Karpas-422 (cell line): Measurements from ENCODE around the gene ALG5. TPM values are rescaled to one million over a fixed set of nuclear protein-coding genes. Genes with fewer than 3 reads are reported as not detected.

ENCODE experiments used
- DNase-seq: peaks from one replicate; pipeline ENCODE4 v3.0.0-alpha.2; 2015
- H2AFZ ChIP-seq: fragments of 200-600 bp; sonication (generic); 2 replicates; pipeline ENCODE4 v1.6.1; 2014; ENCODE audit warnings: antibody characterized with exemption, low read length, mixed read lengths
- H3K27ac ChIP-seq: fragments of 200-600 bp; sonication (generic); 2 replicates; pipeline ENCODE4 v1.5.1; 2014; ENCODE audit warnings: mild to moderate bottlenecking, low read length, moderate library complexity
- H3K27me3 ChIP-seq: fragments of 200-600 bp; sonication (generic); 2 replicates; pipeline ENCODE4 v1.6.1; 2014; ENCODE audit warnings: low read length, mixed read lengths
- H3K36me3 ChIP-seq: fragments of 200-600 bp; sonication (generic); 2 replicates; pipeline ENCODE4 v1.6.1; 2014; ENCODE audit warnings: low read length, mixed read lengths; ENCODE audit not compliant: insufficient read depth
- H3K4me1 ChIP-seq: fragments of 200-600 bp; sonication (generic); 2 replicates; pipeline ENCODE4 v1.6.1; 2014; ENCODE audit warnings: mild to moderate bottlenecking, low read length, mixed read lengths
- H3K4me2 ChIP-seq: fragments of 200-600 bp; sonication (generic); 2 replicates; pipeline ENCODE4 v1.6.1; 2014; ENCODE audit warnings: low read length, low read depth, mild to moderate bottlenecking; ENCODE audit not compliant: poor library complexity, severe bottlenecking
- H3K4me3 ChIP-seq: fragments of 200-600 bp; sonication (generic); 2 replicates; pipeline ENCODE4 v1.5.1; 2014; ENCODE audit warnings: mild to moderate bottlenecking, antibody characterized with exemption, low read length, mixed read lengths
- H3K79me2 ChIP-seq: fragments of 200-600 bp; sonication (generic); 2 replicates; pipeline ENCODE4 v1.6.1; 2014; ENCODE audit warnings: mild to moderate bottlenecking, low read length, mixed read lengths
- H3K9ac ChIP-seq: fragments of 200-600 bp; sonication (generic); 2 replicates; pipeline ENCODE4 v1.6.0; 2014; ENCODE audit warnings: low read length
- H3K9me2 ChIP-seq: fragments of 200-600 bp; sonication (generic), shearing (Covaris generic); replicated peaks from 2 replicates; pipeline ENCODE4 v1.6.0; 2014; ENCODE audit warnings: mild to moderate bottlenecking, low read length, moderate library complexity; ENCODE audit not compliant: insufficient read depth
- H3K9me3 ChIP-seq: fragments of 300-700, 200-600 bp; sonication (generic); 2 replicates; pipeline ENCODE4 v1.6.1; 2014; ENCODE audit warnings: low read length, mixed read lengths
- H4K20me1 ChIP-seq: fragments of 200-600 bp; sonication (generic); 2 replicates; pipeline ENCODE4 v1.6.1; 2014; ENCODE audit warnings: mild to moderate bottlenecking, antibody characterized with exemption, low read length, low read depth; ENCODE audit not compliant: insufficient read depth
- total RNA-seq: library from RNA; depleted of rRNA; stranded (reverse); fragments of >200 nt; shearing (Covaris generic); gene quantifications from 2 replicates; pipeline ENCODE4 v1.2.3, GENCODE V29; 2014; ENCODE audit warnings: low replicate concordance

The ALG5 gene
- total RNA-seq, 1 experiment from 2014 or later: 36.9 TPM

DNA sequence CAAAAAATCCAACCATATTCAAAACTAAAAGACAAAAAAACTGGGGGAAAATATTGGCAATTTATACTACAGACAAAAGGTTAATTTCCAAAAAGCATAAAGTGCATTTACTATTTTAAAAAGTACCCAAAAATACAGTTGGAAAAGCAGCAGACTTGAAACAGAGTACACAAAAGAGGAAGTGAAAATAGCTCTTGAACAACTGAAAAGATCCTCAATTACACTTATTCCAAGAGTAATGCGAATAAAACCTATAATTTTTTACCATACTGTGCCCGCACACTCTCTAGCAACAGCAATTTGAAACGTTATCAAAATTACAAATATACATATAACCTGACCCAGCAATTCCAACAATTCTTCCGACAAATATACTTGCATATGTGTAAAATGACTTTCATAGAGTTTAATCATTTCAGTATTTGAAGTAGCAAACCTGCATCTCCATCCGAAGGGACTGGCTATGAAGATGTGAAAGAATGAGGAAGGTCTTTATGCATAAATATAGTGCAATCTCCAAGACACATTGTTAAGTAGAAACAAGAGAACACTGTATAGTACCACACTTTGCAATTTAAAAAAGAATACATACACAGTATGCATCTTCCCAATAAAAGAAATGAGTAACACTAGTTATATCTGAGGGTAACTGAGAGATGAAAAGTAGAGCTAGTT is 25.4 kb downstream of the ALG5 start:
- no peak overlapping the region for H3K27ac ChIP-seq
- no peak overlapping the region for H3K9ac ChIP-seq
- peaks cover 20% of the 10 kb centered on the region for H3K79me2 ChIP-seq
- H3K27me3 ChIP-seq: no peaks in the 10 kb centered on the region
- H4K20me1 ChIP-seq: peaks cover 9% of the 10 kb centered on the region; the same call in 1 of the 2 replicates
- H3K36me3 ChIP-seq: peaks cover 45% of the 10 kb centered on the region
- H2AFZ ChIP-seq: no peak overlapping the region
- no peaks in the 10 kb centered on the region for H3K9me2 ChIP-seq
- H3K4me2 ChIP-seq: no peak overlapping the region
- H3K4me1 ChIP-seq: peaks cover 10% of the 10 kb centered on the region
- H3K9me3 ChIP-seq: no peaks in the 10 kb centered on the region
- H3K4me3 ChIP-seq: no peak overlapping the region
- peak; percentile 64 for DNase-seq

GRCh38 chr13:36973009-36973408 is 26.1 kb downstream of the ALG5 start:
- H3K9ac ChIP-seq: no peak overlapping the region
- no peak overlapping the region for H3K4me2 ChIP-seq
- peaks cover 27% of the 10 kb centered on the region for H3K79me2 ChIP-seq
- peaks cover 48% of the 10 kb centered on the region for H3K36me3 ChIP-seq
- peaks cover 9% of the 10 kb centered on the region; the same call in 1 of the 2 replicates for H4K20me1 ChIP-seq
- no peak for DNase-seq
- peaks cover 10% of the 10 kb centered on the region for H3K4me1 ChIP-seq
- H2AFZ ChIP-seq: no peak overlapping the region
- no peak overlapping the region for H3K4me3 ChIP-seq
- no peaks in the 10 kb centered on the region for H3K9me3 ChIP-seq
- H3K27me3 ChIP-seq: no peaks in the 10 kb centered on the region
- no peak overlapping the region for H3K27ac ChIP-seq
- no peaks in the 10 kb centered on the region for H3K9me2 ChIP-seq

GRCh38 chr13:36966404-36966803 is 32.7 kb downstream of the ALG5 start:
- Histone ChIP-seq H3K4me1 (no peaks in the 10 kb centered on the region), H3K27me3 (no peaks in the 10 kb centered on the region), H3K4me3 (no peak overlapping the region), H3K9ac (no peak overlapping the region), H2AFZ (no peak overlapping the region), H3K9me2 (no peaks in the 10 kb centered on the region), H3K9me3 (no peaks in the 10 kb centered on the region), H3K4me2 (no peak overlapping the region), H3K27ac (no peak overlapping the region), H3K79me2 (peaks cover 17% of the 10 kb centered on the region), H4K20me1 (no peaks in the 10 kb centered on the region), H3K36me3 (peaks cover 61% of the 10 kb centered on the region; the same call in 1 of the 2 replicates)
- DNase-seq: no peak

DNA sequence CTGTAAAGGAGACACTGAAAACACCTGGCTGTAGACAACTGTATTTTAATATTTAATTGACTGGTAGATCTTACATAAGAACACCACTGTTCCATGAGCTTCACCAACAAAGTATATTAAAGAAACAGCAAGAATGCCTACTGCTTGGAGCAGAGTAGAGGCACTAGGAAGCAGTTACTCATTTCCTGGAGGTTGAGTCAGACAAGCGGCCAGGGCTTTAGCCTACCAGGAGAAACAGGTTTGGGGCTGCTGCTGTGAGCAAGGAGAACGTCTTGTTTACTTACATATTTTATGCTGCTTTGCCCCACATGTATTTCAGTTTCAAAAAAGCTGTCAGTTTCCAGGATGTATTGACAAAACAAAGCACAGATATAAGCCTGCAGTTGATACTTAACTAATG is 33.4 kb downstream of the ALG5 start:
- H3K4me3 ChIP-seq: no peak overlapping the region
- no peak overlapping the region for H3K4me2 ChIP-seq
- H3K9me2 ChIP-seq: no peaks in the 10 kb centered on the region
- no peak overlapping the region for H3K9ac ChIP-seq
- no peak overlapping the region for H3K27ac ChIP-seq
- no peak for DNase-seq
- peaks cover 56% of the 10 kb centered on the region; the same call in 1 of the 2 replicates for H3K36me3 ChIP-seq
- no peak overlapping the region for H2AFZ ChIP-seq
- no peaks in the 10 kb centered on the region for H3K9me3 ChIP-seq
- no peaks in the 10 kb centered on the region for H4K20me1 ChIP-seq
- no peaks in the 10 kb centered on the region for H3K4me1 ChIP-seq
- no peaks in the 10 kb centered on the region for H3K27me3 ChIP-seq
- H3K79me2 ChIP-seq: peaks cover 13% of the 10 kb centered on the region

GRCh38 chr13:36959456-36960116 is 39.6 kb downstream of the ALG5 start:
- Histone ChIP-seq H3K9me3 (no peaks in the 10 kb centered on the region), H3K9me2 (no peaks in the 10 kb centered on the region), H3K4me1 (peaks cover 10% of the 10 kb centered on the region), H3K36me3 (peaks cover 40% of the 10 kb centered on the region), H3K4me2 (no peak overlapping the region), H3K79me2 (0 out of 2 replicates have a peak, but pooled peaks cover 10% of the 10 kb centered on the region), H3K27me3 (no peaks in the 10 kb centered on the region), H3K27ac (no peak overlapping the region), H3K4me3 (no peak overlapping the region), H4K20me1 (no peaks in the 10 kb centered on the region), H3K9ac (no peak overlapping the region), H2AFZ (no peak overlapping the region)
- DNase-seq: no peak

- H3K4me1 ChIP-seq: peaks cover 29% of the 10 kb centered on the region
- no peak overlapping the region for H3K4me2 ChIP-seq
- no peak overlapping the region for H3K27ac ChIP-seq
- no peak overlapping the region for H2AFZ ChIP-seq
- H3K4me3 ChIP-seq: no peak overlapping the region
- H3K27me3 ChIP-seq: no peaks in the 10 kb centered on the region
- H3K79me2 ChIP-seq: 0 out of 2 replicates have a peak, but pooled peaks cover 1% of the 10 kb centered on the region
- H3K36me3 ChIP-seq: peaks cover 23% of the 10 kb centered on the region
- no peaks in the 10 kb centered on the region for H3K9me3 ChIP-seq
- no peak for DNase-seq
- no peaks in the 10 kb centered on the region for H3K9me2 ChIP-seq
- no peaks in the 10 kb centered on the region for H4K20me1 ChIP-seq
- H3K9ac ChIP-seq: no peak overlapping the region
Measured at GRCh38 chr13:36954542-36954941, 44.6 kb downstream of the ALG5 start.

GRCh38 chr13:36950920-36951319 is 48.2 kb downstream of the ALG5 start:
- H3K9me2 ChIP-seq: no peaks in the 10 kb centered on the region
- peaks cover 29% of the 10 kb centered on the region for H3K4me1 ChIP-seq
- H3K79me2 ChIP-seq: no peaks in the 10 kb centered on the region
- H3K27ac ChIP-seq: no peak overlapping the region; the same call in 1 of the 2 replicates
- H4K20me1 ChIP-seq: no peaks in the 10 kb centered on the region
- peak overlapping the region; percentile 19 for H3K4me2 ChIP-seq
- H3K9me3 ChIP-seq: no peaks in the 10 kb centered on the region
- no peak overlapping the region for H3K9ac ChIP-seq
- no peak overlapping the region for H2AFZ ChIP-seq
- no peak for DNase-seq
- no peaks in the 10 kb centered on the region for H3K27me3 ChIP-seq
- no peak overlapping the region for H3K4me3 ChIP-seq
- peaks cover 22% of the 10 kb centered on the region for H3K36me3 ChIP-seq

GRCh38 chr13:36950330-36950729 is 48.8 kb downstream of the ALG5 start:
- peaks cover 18% of the 10 kb centered on the region for H3K36me3 ChIP-seq
- no peak for DNase-seq
- H3K4me1 ChIP-seq: peaks cover 26% of the 10 kb centered on the region
- no peak overlapping the region for H3K27ac ChIP-seq
- H3K4me3 ChIP-seq: no peak overlapping the region
- H3K79me2 ChIP-seq: no peaks in the 10 kb centered on the region
- no peaks in the 10 kb centered on the region for H3K9me2 ChIP-seq
- H4K20me1 ChIP-seq: no peaks in the 10 kb centered on the region
- no peak overlapping the region for H3K4me2 ChIP-seq
- H3K9me3 ChIP-seq: no peaks in the 10 kb centered on the region
- no peak overlapping the region for H3K9ac ChIP-seq
- H2AFZ ChIP-seq: no peak overlapping the region
- H3K27me3 ChIP-seq: no peaks in the 10 kb centered on the region
